Ishikawa (cell line): ENCODE results near the gene MTA1.

ENCODE experiments used
- RAD21 ChIP-seq: IDR thresholded peaks from 2 replicates; pipeline ENCODE4 v1.6.1; 2012; ENCODE audit warnings: low read depth
- TF ChIP-seq, protein P1 (sequence below): IDR thresholded peaks from 2 replicates; pipeline ENCODE4 v1.6.1; 2012

DNA sequence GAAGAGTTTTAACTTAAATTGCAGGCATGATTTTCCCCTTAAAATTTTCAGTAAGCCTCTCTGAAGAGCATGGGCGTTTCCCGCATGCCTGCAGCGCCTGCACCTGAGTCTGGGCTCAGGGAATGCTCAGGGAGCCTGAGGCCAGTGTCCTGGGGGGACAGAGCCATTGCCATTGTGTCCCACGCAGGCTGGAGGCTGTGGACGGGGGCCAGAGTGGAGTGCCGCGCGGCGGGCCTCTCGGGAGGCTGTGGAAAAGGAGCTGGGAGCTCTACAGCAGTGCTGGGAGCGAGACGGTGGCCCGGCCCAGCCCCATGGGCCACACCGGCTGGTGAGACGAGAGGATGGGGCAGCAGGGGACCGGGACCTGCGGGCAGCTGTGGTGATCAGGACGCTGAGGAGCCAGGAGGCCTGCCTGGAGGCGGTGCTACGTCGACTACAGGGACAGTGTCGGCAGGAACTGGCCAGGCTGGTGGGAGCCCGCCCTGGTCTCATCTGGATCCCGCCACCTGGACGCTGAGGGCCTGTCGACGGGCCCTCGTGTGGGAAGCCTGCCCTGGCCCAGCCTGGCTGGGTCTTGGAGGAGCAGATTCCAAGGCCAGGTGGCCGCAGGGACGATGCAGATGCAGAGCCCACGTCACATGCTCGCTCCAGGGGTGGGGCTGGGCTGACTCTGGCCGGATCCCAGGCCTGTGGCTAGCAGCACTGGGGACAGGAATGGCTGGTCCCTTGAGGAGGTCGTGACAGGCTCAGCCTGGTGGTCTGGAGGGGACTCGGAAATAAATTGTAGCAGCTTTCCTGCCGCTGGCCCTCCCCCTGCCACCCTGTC lies 79.0 kb downstream of the MTA1 start:
- TF ChIP-seq, protein P1, sequence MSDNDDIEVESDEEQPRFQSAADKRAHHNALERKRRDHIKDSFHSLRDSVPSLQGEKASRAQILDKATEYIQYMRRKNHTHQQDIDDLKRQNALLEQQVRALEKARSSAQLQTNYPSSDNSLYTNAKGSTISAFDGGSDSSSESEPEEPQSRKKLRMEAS = no peak
- TF ChIP-seq RAD21 = no peak
